A549 (cell line): ENCODE results near the gene LYG2.

Experiments
- BCL3 ChIP-seq: fragments of >200 bp; sonication (Bioruptor Twin); formaldehyde crosslinking; IDR thresholded peaks from 3 replicates; pipeline ENCODE4 v1.6.1; 2016
- CBX2 ChIP-seq: fragments of 200-600 bp; sonication (generic); IDR thresholded peaks from 2 replicates; pipeline ENCODE4 v1.6.1; 2016; ENCODE audit warnings: low read depth, mild to moderate bottlenecking, borderline replicate concordance
- CHD2 ChIP-seq: fragments of 150-350 bp; IDR thresholded peaks from 2 replicates; pipeline ENCODE4 v1.6.1; 2014; ENCODE audit warnings: low read length; ENCODE audit not compliant: partially characterized antibody
- CHD4 ChIP-seq: fragments of 200-600 bp; sonication (generic); IDR thresholded peaks from 2 replicates; pipeline ENCODE4 v1.6.1; 2016; ENCODE audit warnings: antibody characterized with exemption, mild to moderate bottlenecking, borderline replicate concordance
- ELK1 ChIP-seq: fragments of 150-350 bp; IDR thresholded peaks from 2 replicates; pipeline ENCODE4 v1.6.1; 2014; ENCODE audit warnings: low read depth, mild to moderate bottlenecking, low read length
- EP300 ChIP-seq, 2 experiments: fragments of >200 bp; sonication (Bioruptor Twin); formaldehyde crosslinking; IDR thresholded peaks; 2 replicates in 1 of 2; 3 replicates in 1 of 2; pipeline ENCODE4 v1.6.1; 2016 to 2017
- HDAC2 ChIP-seq: fragments of 200-600 bp; sonication (generic); IDR thresholded peaks from 2 replicates; pipeline ENCODE4 v1.6.1; 2016
- JUN ChIP-seq, 2 experiments: fragments of >200 bp; sonication (Bioruptor Twin); formaldehyde crosslinking; IDR thresholded peaks; 2 replicates in 1 of 2; 3 replicates in 1 of 2; pipeline ENCODE4 v1.6.1; 2016 to 2017
- KDM1A ChIP-seq: fragments of 200-600 bp; sonication (generic); IDR thresholded peaks from 2 replicates; pipeline ENCODE4 v1.6.1; 2016; ENCODE audit warnings: low read depth, mild to moderate bottlenecking
- MYC ChIP-seq: IDR thresholded peaks from 2 replicates; pipeline ENCODE4 v1.6.1; 2012; ENCODE audit warnings: mild to moderate bottlenecking, inconsistent platforms, low read length, improper control_type of control experiment, borderline replicate concordance
- NR3C1 ChIP-seq: fragments of >200 bp; sonication (Bioruptor Twin); formaldehyde crosslinking; IDR thresholded peaks from 3 replicates; pipeline ENCODE4 v1.6.1; 2017
- POLR2A ChIP-seq: IDR thresholded peaks from 2 replicates; pipeline ENCODE4 v1.6.1; 2012; ENCODE audit warnings: mild to moderate bottlenecking, low read length
- TF ChIP-seq, protein P1 (sequence below): fragments of >200 bp; sonication (Bioruptor Twin); formaldehyde crosslinking; IDR thresholded peaks from 3 replicates; pipeline ENCODE4 v1.5.1; 2016
- TF ChIP-seq, protein P2 (sequence below): IDR thresholded peaks from 2 replicates; pipeline ENCODE4 v1.6.1; 2012

- TF ChIP-seq, protein P1, sequence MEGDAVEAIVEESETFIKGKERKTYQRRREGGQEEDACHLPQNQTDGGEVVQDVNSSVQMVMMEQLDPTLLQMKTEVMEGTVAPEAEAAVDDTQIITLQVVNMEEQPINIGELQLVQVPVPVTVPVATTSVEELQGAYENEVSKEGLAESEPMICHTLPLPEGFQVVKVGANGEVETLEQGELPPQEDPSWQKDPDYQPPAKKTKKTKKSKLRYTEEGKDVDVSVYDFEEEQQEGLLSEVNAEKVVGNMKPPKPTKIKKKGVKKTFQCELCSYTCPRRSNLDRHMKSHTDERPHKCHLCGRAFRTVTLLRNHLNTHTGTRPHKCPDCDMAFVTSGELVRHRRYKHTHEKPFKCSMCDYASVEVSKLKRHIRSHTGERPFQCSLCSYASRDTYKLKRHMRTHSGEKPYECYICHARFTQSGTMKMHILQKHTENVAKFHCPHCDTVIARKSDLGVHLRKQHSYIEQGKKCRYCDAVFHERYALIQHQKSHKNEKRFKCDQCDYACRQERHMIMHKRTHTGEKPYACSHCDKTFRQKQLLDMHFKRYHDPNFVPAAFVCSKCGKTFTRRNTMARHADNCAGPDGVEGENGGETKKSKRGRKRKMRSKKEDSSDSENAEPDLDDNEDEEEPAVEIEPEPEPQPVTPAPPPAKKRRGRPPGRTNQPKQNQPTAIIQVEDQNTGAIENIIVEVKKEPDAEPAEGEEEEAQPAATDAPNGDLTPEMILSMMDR = no peak
- TF ChIP-seq POLR2A = no peak
- no peak for TF ChIP-seq HDAC2
- no peak for TF ChIP-seq CHD2
- TF ChIP-seq MYC = no peak
- no peak for TF ChIP-seq BCL3
- TF ChIP-seq, protein P2, sequence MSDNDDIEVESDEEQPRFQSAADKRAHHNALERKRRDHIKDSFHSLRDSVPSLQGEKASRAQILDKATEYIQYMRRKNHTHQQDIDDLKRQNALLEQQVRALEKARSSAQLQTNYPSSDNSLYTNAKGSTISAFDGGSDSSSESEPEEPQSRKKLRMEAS = no peak
- no peak for TF ChIP-seq NR3C1
- no peak for TF ChIP-seq KDM1A
- no peak for TF ChIP-seq EP300 (IDR thresholded peaks at IDR 0.05)
- no peak for TF ChIP-seq CBX2
- no peak for TF ChIP-seq JUN (IDR thresholded peaks at IDR 0.05)
- TF ChIP-seq ELK1 = no peak
- TF ChIP-seq CHD4 = no peak
Observed at GRCh38 chr2:99242151-99242550, 13.3 kb downstream of the LYG2 start.
